Fibroblast of peridontal ligament (primary cell): ENCODE results near the gene UBTF.
A peak's percentile ranks its signal among the peaks of the same experiment; 100 is the strongest.

Source experiments
- DNase-seq: peaks from one replicate; pipeline ENCODE4 v3.0.0-alpha.2; 2010; ENCODE audit errors: extremely low read depth

UBTF gene

GRCh38 chr17:44213403-44214229 is 5.9 kb downstream of the UBTF start:
- no peak for DNase-seq

- DNase-seq, result no peak
These were observed 6.7 kb downstream of the UBTF start for GRCh38 chr17:44212507-44213402.

- no peak for DNase-seq
These were observed 7.9 kb downstream of the UBTF start for GRCh38 chr17:44211281-44212265.

GRCh38 chr17:44210342-44211192 is 8.9 kb downstream of the UBTF start:
- peak; percentile 54 for DNase-seq

- DNase-seq, result no peak
These were observed 9.6 kb downstream of the UBTF start for GRCh38 chr17:44209786-44210341.

- DNase-seq, result no peak
These were observed 11.7 kb downstream of the UBTF start for GRCh38 chr17:44207743-44208142.

- no peak for DNase-seq
These were observed 12.2 kb downstream of the UBTF start for GRCh38 chr17:44207319-44207718.

GRCh38 chr17:44206825-44207155 is 12.7 kb downstream of the UBTF start:
- no peak for DNase-seq

- DNase-seq, result no peak
These were observed 13.3 kb downstream of the UBTF start for GRCh38 chr17:44205962-44206824.

- DNase-seq, result peak; percentile 46
These were observed 15.0 kb downstream of the UBTF start for GRCh38 chr17:44204441-44204882.

- peak; percentile 59 for DNase-seq
These were observed 15.6 kb downstream of the UBTF start for GRCh38 chr17:44203731-44204440.

GRCh38 chr17:44202756-44203155 is 16.7 kb downstream of the UBTF start:
- no peak for DNase-seq

GRCh38 chr17:44200478-44201155 is 18.9 kb downstream of the UBTF start:
- no peak for DNase-seq

GRCh38 chr17:44199553-44200477 is 19.7 kb downstream of the UBTF start, which contains the start of gene ATXN7L3:
Gene ATXN7L3, minus strand, starts transcription at chr17:44199884. Its CDS starts 1,814 bp downstream, at chr17:44198070.
- peak; percentile 95 for DNase-seq

GRCh38 chr17:44198721-44199552 is 20.5 kb downstream of the UBTF start:
- no peak for DNase-seq
